ENCODE data around the gene MMP24OS.
"Not testable (repeated sequence)": the region's sequence is repeated elsewhere in the genome, so short reads cannot be mapped to it uniquely, and the experiment has no call there.

The MMP24OS gene

DNA sequence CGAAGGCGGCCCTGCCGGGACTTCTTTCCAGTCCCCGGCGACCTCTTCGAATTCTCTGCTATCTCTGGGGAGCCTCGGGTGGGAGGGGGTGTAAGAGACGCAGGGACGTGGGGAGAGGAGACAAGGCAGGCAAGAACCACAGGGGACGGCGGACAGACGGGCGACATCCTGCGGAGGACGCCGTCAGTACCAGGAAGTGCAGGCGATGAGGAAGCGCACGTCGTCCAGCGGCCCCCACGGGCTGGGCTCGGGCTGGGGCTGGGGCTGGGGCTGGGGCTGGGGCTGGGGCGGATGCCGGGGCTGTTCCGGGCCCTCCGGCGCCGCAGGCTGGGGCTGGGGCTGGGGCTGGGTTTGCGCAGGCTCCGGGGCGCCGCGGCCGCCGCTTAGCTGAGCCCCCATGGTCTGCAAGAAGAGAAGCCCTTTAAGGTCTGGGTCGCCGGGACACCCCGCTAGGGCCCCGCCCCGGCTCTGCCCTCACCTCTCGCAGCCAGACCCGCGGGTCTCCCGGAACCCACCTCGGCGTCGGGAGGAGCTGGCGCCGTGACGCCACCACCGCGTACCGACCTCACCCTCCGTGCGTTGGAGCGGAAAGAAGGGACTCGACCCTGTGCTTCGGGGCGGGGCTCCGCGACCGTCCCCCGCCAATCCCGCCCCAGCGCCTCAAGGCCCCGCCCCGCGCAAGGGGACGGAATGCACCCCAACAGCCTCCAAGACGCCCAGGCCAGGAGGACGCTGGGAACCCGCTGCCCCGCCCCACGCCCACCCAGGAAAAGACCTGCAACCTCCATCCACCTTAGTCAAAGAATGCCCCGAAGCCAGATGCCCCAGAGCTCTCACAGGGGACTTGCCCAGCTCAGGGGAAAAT, at the start of gene MMP24OS:
TSS of gene MMP24OS (minus strand) at position 592 of the 865 bp plus-strand sequence. CDS start at position 399, 193 bp downstream.
- DNase-seq (ENCODE audit: low read depth in 2 of 2): peak; percentile 82

GRCh38 chr20:35327074-35327976, 49.4 kb upstream of the MMP24OS start:
- no peak for DNase-seq (ENCODE audit: low read depth in 2 of 2)

- no peak for DNase-seq (ENCODE audit: low read depth in 2 of 2)
These were observed 48.8 kb upstream of the MMP24OS start for GRCh38 chr20:35326740-35327073.

DNA sequence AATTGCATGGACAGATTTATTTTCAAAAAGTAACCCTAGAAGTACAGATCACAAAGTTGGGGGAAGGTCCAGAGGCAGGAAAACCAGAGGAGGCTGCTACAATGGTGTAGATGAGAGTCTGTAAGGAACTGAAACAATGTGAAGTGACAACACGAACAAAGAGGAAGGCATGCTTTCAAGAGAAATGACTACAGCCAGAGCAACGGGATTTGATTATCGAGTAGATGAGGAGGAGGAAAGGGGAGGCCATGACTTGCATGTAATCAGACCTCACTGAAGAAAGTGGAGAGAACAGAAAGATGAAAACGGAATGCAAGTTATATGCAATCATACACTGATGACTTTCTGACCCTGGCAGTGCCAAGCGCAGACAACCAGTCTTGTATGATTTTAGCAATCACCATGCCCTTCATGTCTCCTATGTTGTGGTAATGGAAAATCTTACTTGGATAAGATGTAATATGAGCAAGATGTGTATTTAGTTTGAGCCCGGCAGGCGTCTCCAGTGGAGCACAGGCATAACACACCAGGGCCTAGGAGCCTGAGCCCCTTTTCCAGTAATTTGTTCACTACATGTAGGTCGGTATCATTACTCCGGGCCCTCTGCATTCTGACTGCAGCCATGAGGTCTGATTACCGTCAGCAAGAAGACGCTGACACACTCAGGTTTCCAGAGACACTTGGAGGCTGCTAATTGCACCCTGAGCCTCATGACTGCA, 48.3 kb upstream of the MMP24OS start:
- no peak for DNase-seq (ENCODE audit: low read depth in 2 of 2)

DNA sequence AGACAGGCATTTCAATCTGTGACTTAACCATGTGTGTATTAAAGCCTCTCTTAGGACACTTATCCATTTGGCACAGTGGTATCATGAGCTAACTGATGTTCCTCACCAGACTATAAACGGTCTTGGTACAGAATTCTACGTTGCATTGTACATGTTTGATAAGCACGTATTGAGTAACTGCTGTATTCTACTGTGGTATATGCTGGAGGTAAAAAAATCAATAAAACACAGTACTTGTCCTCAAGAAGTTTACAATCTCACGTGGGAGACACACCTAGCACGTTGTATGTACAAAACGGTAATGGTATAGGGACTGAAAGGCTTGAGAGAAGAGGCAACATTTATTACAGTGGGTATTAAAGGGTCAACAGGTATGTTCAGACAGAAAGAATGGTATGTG, 47.5 kb upstream of the MMP24OS start:
- DNase-seq (ENCODE audit: low read depth in 2 of 2): no peak

DNA sequence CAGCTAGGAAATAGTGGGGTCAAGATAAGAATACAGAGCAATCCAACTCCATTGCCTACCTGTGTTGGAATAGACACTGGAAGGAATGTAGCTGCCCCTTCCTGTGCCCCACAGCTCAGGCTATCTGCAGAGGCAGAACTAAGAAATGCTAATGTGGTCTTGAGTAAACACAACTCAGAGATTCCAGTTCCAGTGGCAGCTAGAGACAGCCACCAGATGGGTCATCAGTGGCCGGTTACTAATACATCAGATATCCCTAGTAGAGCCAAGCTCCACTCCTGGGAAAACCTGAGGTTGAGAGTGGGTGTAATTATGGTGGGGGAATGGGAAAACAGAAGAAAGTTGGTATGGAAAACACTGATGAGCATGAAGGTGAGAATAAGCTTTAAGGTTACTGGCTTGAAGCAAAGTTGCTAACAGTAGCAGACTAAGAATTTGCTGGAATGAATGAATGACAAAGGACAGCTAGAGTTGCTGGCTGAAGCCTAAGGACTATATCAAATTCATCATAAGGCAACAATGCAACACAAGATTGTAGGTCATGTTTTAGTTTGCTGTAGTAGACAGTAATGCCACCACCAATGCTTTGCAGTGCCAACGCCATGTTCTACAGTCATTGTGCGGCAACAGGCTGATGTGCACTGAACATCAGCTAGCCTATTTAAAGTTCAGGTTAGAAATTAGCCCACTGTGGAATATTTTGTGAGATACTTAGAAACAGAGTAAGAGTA, 42.6 kb upstream of the MMP24OS start:
- DNase-seq (ENCODE audit: low read depth in 2 of 2): no peak

- DNase-seq (ENCODE audit: low read depth in 2 of 2): no peak
These were observed 41.9 kb upstream of the MMP24OS start for GRCh38 chr20:35319871-35320197.

GRCh38 chr20:35319192-35319870, 41.4 kb upstream of the MMP24OS start:
- no peak for DNase-seq (ENCODE audit: low read depth in 2 of 2)

DNA sequence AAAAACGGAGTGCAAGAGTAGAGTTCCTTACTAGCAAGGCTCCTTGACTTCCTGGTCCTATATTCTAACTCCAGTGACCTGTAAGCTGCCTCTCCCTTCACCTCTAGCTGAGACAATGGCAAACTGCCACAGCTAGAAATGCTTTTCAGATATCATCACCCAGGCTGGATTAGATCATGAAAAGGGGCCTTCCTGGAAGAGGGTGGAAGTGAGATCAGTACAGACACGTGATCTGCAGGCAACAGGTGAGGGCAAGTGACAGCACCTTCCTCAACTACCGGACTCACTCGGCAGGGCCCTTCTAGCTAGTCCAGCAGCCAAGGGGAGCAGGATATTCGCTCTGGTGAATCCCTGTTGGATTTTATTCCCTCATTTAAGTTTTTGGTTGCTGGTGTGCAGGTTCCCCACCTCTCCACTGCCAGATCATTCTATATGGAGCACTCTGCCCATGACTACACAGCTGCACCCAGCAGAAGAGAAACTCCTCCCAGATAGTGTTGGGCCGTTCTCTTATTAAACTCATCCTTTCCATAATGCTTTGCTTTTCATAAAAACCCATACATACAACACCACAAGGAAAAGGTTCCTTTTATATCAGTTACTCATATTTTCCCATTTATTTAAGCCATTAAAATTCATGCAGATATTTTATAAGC, 40.7 kb upstream of the MMP24OS start:
- DNase-seq (ENCODE audit: low read depth in 2 of 2): no peak

DNA sequence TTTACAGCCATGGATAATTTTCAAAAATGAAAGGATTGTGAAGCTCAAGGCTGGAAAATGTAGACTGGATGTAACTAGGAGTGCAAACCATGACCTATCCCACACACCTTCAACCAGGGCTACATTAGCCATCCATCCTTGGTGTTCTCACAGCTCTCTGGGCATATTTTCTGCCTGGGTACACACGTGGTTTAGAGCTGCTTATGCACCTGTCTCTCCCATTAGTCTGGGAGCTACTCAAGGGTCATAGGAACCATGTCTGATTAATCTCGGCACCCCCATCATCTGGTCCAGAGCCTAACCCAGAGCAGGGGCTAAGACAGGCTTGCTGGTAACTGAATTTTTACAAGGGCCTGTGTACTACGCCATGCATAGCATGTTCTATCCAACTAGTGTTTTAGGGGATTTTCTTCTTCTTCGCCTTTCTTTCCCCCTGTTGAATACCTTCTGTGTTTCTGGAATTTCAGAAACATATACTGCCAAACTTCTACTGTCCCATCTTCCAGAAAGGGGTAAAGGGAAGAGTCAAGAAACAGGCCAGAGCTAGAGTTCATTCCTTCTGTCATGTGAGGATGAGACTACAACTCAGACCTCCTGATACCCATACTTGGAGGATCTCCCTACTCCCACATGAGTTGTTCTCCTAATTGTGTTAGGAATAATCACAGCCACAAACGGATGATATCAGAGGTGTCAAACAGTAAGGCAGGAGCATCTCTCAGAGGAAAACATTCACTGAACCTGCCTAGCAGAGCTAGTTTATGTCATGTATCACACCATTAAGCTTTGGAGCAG, 39.7 kb upstream of the MMP24OS start:
- no peak for DNase-seq (ENCODE audit: low read depth in 2 of 2)

DNA sequence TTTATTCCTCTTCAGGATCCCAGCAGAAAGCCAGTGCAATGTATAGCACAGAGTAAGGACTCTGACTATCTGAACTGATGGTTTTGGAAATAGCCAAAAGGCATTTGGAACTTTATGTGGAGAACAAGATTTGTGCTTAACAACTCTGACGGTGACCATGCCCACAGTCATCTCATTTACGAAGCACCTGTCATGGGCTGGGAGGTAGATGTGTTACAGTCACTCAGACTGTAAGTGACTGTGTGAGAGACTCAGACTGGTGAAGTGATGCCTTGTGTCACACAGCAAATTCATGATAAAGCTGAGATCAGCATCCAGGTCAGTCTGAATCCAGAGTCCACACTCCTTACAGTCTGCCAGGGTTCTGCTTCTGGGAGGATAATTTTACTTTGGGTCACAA, 38.2 kb upstream of the MMP24OS start:
- DNase-seq (ENCODE audit: low read depth in 2 of 2): no peak

GRCh38 chr20:35315632-35316020, 37.7 kb upstream of the MMP24OS start:
- DNase-seq (ENCODE audit: low read depth in 2 of 2): not testable (repeated sequence)

DNA sequence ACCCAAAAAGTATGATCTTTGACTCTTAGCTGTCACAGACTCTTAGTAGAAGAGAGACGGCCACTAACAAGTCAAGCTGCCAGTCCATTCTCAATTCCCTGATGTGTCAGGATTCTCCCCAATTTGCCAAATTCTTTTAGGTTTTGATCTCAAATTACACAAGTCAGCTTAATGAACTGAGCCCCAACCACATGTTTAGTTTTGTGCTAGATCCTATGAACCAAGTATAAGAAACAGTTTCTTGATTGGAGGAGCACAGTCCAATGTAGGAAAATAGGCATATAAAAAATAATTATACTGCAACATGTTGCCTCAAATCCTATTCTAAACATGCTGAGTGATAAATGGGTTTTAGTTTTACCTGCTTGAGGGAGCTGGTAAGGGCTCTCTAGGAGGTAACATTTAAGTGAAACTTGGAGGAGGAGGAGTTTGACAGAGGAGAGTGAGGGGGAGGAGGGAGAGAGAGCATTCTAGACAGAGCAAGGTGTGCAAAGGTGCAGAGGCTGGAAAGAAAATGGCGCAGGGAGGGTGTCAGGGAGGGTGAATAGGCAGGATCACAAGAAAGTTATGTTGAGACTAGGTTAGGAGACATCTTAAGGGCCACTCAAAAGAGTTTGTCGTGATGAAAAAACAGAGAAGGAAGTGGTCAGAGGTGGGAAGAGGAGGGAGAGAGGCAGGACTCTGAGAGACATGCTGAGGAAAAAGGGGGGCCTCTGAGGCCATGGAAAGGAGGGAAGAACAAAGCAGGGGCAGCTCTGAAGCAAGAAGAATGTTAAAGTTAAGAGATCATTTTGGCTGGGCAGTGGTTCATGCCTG, 37.1 kb upstream of the MMP24OS start:
- DNase-seq (ENCODE audit: low read depth in 2 of 2): no peak

GRCh38 chr20:35312318-35312717, 34.4 kb upstream of the MMP24OS start:
- DNase-seq (ENCODE audit: low read depth in 2 of 2): no peak

- DNase-seq (ENCODE audit: low read depth in 2 of 2): no peak
These were observed 33.9 kb upstream of the MMP24OS start for GRCh38 chr20:35311822-35312221.

- peak; percentile 50 to 63 for DNase-seq (ENCODE audit: low read depth in 2 of 2)
These were observed 33.5 kb upstream of the MMP24OS start for GRCh38 chr20:35311409-35311808.

DNA sequence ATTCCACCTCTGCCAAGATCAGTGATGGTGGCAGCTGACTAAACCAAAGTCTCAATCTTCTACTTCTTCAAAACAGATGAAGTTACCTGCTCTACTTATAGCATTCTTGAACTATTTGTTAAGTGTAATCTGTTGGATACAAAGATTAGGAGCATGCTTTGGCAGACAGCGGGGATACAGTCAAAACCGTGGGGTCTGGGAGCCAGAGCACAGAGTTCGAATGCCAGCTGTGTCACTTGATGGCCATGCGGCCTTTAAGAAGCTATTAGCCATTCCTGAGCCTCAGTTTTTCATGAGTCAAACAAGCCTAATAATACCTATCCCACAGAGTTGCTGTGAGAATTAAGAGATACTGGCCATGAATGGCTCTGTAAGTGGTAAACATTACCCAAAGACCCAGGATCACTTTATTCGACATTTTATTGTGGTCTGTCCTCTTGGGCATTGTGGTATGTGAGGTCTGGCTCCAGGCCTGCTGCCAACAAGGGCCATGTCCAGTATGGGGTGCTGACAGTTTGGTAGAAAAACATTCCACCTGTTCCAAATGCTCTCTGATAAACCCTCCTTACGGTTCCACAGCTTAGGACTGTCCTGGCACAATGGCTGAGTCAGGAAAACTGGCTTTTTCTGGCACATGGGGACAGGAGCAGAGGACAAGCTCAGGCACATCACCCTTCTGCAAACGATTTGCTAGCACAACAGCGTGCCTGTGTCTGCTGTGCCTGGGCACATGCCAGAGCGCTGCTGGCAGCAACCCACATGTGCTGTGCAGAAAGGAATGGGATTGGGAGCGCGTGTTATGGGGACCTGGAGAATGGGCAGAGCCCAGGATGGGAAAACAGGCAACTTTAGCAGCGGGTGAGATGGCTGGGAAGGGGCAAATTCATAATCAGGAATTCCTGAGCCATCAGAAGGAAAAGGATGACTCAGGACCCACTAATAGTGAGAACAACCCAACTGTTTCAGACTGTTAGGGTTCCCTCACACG, 30.0 kb upstream of the MMP24OS start:
- no peak for DNase-seq (ENCODE audit: low read depth in 2 of 2)

Measured in activated CD4-positive, alpha-beta T cell treated with anti-CD3 and anti-CD28 coated beads for 24 hours (primary cell).